Activated CD8-positive, alpha-beta memory T cell treated with anti-CD3 and anti-CD28 coated beads, Interleukin-2, amount 10 ng/mL, durations not matched to agents 7 days and 5 days (primary cell): ENCODE measurements around the gene PTPN22. TPM values are rescaled to one million over a fixed set of nuclear protein-coding genes. Genes with fewer than 3 reads are reported as not detected.
A peak's percentile ranks its signal among the peaks of the same experiment; 100 is the strongest.

ENCODE experiments used
- ATAC-seq: fragments of 150-1000 bp; cut with Tn5 transposase; one replicate; pipeline ENCODE4 v1.10.0; 2021; ENCODE audit warnings: moderate library complexity
- CTCF ChIA-PET: fragments of 350-600 bp; sonication (Branson Sonifier 250); formaldehyde crosslinking; loops from one replicate; lab custom pipeline; 2021; ENCODE audit warnings: antibody characterized with exemption; lab: Charles Lee
- DNase-seq: peaks from one replicate; pipeline ENCODE4 v3.0.0-alpha.2; 2020
- H3K27ac Mint-ChIP-seq: one replicate; pipeline ENCODE4 v1.8.0; 2021; ENCODE audit warnings: mild to moderate bottlenecking, mixed read lengths
- H3K27me3 Mint-ChIP-seq: one replicate; pipeline ENCODE4 v1.8.0; 2021; ENCODE audit warnings: mixed read lengths
- H3K36me3 Mint-ChIP-seq: one replicate; pipeline ENCODE4 v1.8.0; 2021; ENCODE audit warnings: mild to moderate bottlenecking, mixed read lengths
- H3K4me1 Mint-ChIP-seq: one replicate; pipeline ENCODE4 v1.8.0; 2021; ENCODE audit warnings: mixed read lengths
- H3K4me3 Mint-ChIP-seq: one replicate; pipeline ENCODE4 v1.8.0; 2021; ENCODE audit warnings: mild to moderate bottlenecking, moderate library complexity, mixed read lengths
- H3K9me3 Mint-ChIP-seq: one replicate; pipeline ENCODE4 v1.8.0; 2022; ENCODE audit warnings: low read depth, mixed read lengths
- total RNA-seq, 2 experiments: library from RNA; stranded (reverse); gene quantifications; one replicate each; pipeline ENCODE4 v1.2.3, GENCODE V29; 2021

Gene PTPN22
- total RNA-seq, 2 experiments from 2014 or later: 112 to 133 TPM

GRCh38 chr1:113821916-113822315, 49.6 kb downstream of the PTPN22 start:
- H3K4me3 Mint-ChIP-seq: no peak overlapping the region
- peaks cover 53% of the 10 kb centered on the region for H3K36me3 Mint-ChIP-seq
- CTCF ChIA-PET: no interaction called here
- DNase-seq: no peak
- H3K4me1 Mint-ChIP-seq: no peaks in the 10 kb centered on the region
- H3K27me3 Mint-ChIP-seq: no peaks in the 10 kb centered on the region
- H3K27ac Mint-ChIP-seq: peak overlapping the region; percentile 4
- no peak for ATAC-seq
- H3K9me3 Mint-ChIP-seq: no peaks in the 10 kb centered on the region

DNA sequence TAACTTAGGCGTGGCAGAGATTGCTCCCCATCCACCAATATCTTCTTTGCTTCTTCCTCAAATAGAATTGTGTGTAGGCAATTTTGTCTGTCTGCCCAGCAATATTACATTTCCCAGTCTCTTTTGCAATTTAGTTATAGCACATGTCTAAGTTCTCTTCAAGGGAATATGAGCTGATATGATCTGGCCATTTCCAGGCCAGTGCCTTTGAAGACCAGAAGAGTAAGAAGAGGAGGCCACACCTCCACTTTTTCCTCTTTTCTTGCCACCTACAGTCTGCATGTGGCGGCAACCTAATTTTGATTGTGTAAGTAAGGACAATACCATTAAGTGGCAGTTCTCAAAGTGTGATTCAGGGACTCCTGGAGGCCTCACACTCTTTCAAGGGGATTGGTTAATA, 52.9 kb downstream of the PTPN22 start:
- Mint-ChIP-seq H3K4me3 (no peak overlapping the region), H3K27me3 (no peaks in the 10 kb centered on the region), H3K27ac (no peak overlapping the region), H3K4me1 (no peaks in the 10 kb centered on the region), H3K36me3 (peaks cover 55% of the 10 kb centered on the region), H3K9me3 (no peaks in the 10 kb centered on the region)
- ATAC-seq (no peak), DNase-seq (no peak)
- CTCF ChIA-PET: interaction anchor here (1.2 kb wide), 1 partner anchor 52 kb away, joined by 3 read pairs; no protein-coding TSS in a partner anchor

- H3K9me3 Mint-ChIP-seq: no peaks in the 10 kb centered on the region
- ATAC-seq (no peak), DNase-seq (no peak)
- no peaks in the 10 kb centered on the region for H3K27me3 Mint-ChIP-seq
- peaks cover 33% of the 10 kb centered on the region for H3K36me3 Mint-ChIP-seq
- H3K4me3 Mint-ChIP-seq: no peak overlapping the region
- peak overlapping the region; percentile 92 for H3K27ac Mint-ChIP-seq
- peaks cover 28% of the 10 kb centered on the region for H3K4me1 Mint-ChIP-seq
- CTCF ChIA-PET: interaction anchor here (1.4 kb wide), 1 partner anchor 116 kb away, joined by 5 read pairs; the partner anchor contains the start of gene HIPK1
Observed at GRCh38 chr1:113813218-113813617, 58.3 kb downstream of the PTPN22 start.

DNA sequence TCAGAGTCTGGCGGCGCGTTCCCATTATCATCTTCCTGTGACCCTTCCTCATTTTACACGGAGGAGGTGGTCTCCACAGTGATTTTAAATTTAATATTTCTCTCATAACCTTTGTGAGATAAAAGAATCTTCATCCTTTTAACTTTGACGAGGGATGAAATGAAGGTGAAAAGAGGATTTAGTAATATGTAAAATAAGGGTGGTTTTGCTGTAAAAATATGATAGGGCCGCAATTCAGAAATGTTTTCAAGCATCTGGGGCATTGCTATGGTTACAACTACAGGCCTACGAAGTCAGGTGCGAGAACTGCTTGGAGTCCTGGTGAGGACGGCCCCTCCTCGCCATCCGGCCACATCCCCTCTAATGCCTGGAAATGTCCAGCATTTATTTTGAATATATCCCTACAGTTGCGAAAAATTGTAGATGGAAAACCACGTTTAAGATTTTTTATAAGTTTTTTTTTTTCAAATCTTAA, 58.8 kb downstream of the PTPN22 start:
- no peaks in the 10 kb centered on the region for H3K9me3 Mint-ChIP-seq
- no peaks in the 10 kb centered on the region for H3K27me3 Mint-ChIP-seq
- peaks cover 34% of the 10 kb centered on the region for H3K36me3 Mint-ChIP-seq
- H3K4me1 Mint-ChIP-seq: peaks cover 28% of the 10 kb centered on the region
- H3K4me3 Mint-ChIP-seq: peak overlapping the region; percentile 83
- peak overlapping the region; percentile 92 for H3K27ac Mint-ChIP-seq
- ATAC-seq (no peak), DNase-seq (peak; percentile 49)
- CTCF ChIA-PET: interaction anchor here (0.7 to 1.4 kb wide), 4 partner anchors 13 to 117 kb away, joined by 3 to 5 read pairs (median 5); partner anchors contain the start of gene HIPK1

DNA sequence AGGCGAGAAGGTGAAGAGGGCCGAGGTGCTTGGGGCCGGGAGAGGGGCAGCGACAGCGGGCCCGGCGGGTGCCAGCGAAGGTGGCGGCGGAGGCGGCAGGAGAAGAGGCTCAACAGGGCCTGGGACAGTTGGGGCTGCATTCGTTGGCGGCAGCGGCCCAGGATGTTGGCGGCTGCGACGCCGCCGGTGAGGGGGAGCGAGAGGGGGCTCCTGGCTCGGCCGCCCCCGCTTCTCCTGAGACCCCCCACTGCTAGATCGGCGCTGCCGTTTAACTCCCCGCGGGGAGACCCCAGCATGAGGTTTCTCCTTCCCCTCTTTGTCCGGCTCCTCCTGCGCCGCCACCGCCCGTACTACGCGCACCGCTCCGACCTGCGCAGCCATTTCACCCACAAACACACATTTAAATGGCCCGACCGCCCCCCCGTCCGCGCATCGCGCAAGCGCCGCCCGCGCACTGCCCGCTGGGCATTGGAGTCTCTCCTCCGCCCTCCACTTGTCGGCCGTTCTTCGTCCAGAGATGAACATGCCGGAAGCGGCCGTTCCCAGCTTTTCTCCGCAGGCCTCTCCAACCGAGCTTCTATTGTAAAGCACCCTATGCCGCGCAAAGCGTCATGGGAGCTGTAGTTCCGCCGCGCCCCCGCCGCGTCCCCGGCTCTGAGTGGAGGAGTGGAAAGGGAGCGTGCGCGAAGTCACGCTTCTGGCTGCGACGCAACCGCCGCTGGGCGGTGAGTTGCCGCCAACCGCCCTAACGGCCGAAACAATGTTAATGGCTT, 59.4 kb downstream of the PTPN22 start, which contains the start of gene RSBN1:
TSS of gene RSBN1 (minus strand) at position 589 of the 773 bp plus-strand sequence. CDS start at position 525, 64 bp downstream.
- CTCF ChIA-PET: interaction anchor here (0.7 to 2.0 kb wide), 6 partner anchors 11 to 142 kb away, joined by 3 to 6 read pairs (median 5); partner anchors contain the start of gene HIPK1
- H3K36me3 Mint-ChIP-seq: peaks cover 33% of the 10 kb centered on the region
- no peaks in the 10 kb centered on the region for H3K9me3 Mint-ChIP-seq
- H3K27ac Mint-ChIP-seq: peak within 1 kb of the TSS; percentile 92
- DNase-seq (peak; percentile 100), ATAC-seq (peak; percentile 95)
- peak within 1 kb of the TSS; percentile 83 for H3K4me3 Mint-ChIP-seq
- no peaks in the 10 kb centered on the region for H3K27me3 Mint-ChIP-seq
- H3K4me1 Mint-ChIP-seq: peaks cover 28% of the 10 kb centered on the region

GRCh38 chr1:113811156-113811887, 60.2 kb downstream of the PTPN22 start:
- peaks cover 28% of the 10 kb centered on the region for H3K4me1 Mint-ChIP-seq
- H3K27me3 Mint-ChIP-seq: no peaks in the 10 kb centered on the region
- H3K9me3 Mint-ChIP-seq: no peaks in the 10 kb centered on the region
- ATAC-seq (peak; percentile 0), DNase-seq (no peak)
- H3K4me3 Mint-ChIP-seq: peak overlapping the region; percentile 83
- H3K36me3 Mint-ChIP-seq: peaks cover 32% of the 10 kb centered on the region
- peak overlapping the region; percentile 92 for H3K27ac Mint-ChIP-seq
- CTCF ChIA-PET: interaction anchor here (0.6 to 2.0 kb wide), 7 partner anchors 10 to 141 kb away, joined by 3 to 7 read pairs (median 5); partner anchors contain the start of gene PHTF1

DNA sequence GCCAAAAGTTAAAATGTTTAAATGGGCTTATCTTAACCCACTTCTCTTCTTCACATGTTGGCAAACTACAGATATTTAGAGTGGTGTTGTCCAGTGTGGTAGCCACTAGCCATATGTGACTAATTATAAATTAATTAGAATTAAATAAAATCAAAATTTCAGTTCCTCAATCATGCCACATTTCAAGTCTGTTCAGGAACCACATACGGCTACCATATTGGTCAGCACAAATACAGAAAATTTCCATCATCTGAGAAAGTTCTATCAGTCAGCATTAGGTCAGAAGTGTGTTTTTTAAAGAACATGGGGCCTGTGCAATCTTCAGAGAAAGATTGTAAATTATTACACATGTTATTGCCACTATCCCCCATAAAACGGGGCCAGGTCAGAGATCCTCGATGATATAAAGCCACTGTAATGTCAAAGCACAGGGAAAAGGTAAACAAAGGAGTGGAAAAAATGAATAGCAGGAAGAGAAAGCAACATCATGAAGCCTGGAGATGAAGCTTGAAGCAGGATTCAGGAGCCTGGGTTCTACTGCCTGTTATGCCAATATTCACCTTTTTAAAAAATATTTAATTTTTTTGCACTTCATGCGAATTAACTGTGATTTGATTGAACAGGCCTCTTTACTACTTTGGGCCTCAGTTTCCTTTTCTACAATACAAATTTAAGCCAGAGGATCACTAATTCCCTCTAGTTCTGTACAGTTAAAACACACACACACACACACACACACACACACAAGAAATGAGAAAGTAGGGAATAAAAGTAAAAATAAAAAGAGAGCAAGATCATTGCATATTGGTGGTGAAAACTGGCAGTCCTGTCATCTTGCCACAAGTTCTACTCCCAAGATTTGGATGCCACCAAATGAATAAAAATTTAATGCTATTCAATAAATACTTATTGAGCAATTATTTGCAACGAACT, 61.6 kb downstream of the PTPN22 start:
- no peaks in the 10 kb centered on the region for H3K27me3 Mint-ChIP-seq
- H3K36me3 Mint-ChIP-seq: peaks cover 33% of the 10 kb centered on the region
- peaks cover 37% of the 10 kb centered on the region for H3K4me1 Mint-ChIP-seq
- H3K27ac Mint-ChIP-seq: peak overlapping the region; percentile 65
- peak overlapping the region; percentile 83 for H3K4me3 Mint-ChIP-seq
- CTCF ChIA-PET: interaction anchor here (2.0 kb wide), 1 partner anchor 9 kb away, joined by 5 read pairs; no protein-coding TSS in a partner anchor
- DNase-seq: no peak
- no peak for ATAC-seq
- H3K9me3 Mint-ChIP-seq: no peaks in the 10 kb centered on the region

GRCh38 chr1:113808450-113809195, 62.9 kb downstream of the PTPN22 start:
- peaks cover 45% of the 10 kb centered on the region for H3K4me1 Mint-ChIP-seq
- H3K27me3 Mint-ChIP-seq: no peaks in the 10 kb centered on the region
- H3K27ac Mint-ChIP-seq: peak overlapping the region; percentile 26
- DNase-seq: no peak
- CTCF ChIA-PET: interaction anchor here (1.1 kb wide), 1 partner anchor 49 kb away, joined by 4 read pairs; no protein-coding TSS in a partner anchor
- ATAC-seq: no peak
- H3K36me3 Mint-ChIP-seq: peaks cover 35% of the 10 kb centered on the region
- H3K9me3 Mint-ChIP-seq: no peaks in the 10 kb centered on the region
- peak overlapping the region; percentile 83 for H3K4me3 Mint-ChIP-seq

- CTCF ChIA-PET: interaction anchor here (0.6 to 1.2 kb wide), 4 partner anchors 11 to 46 kb away, joined by 3 to 6 read pairs (median 5); no protein-coding TSS in a partner anchor
- H3K27ac Mint-ChIP-seq: no peak overlapping the region
- H3K4me3 Mint-ChIP-seq: no peak overlapping the region
- peaks cover 61% of the 10 kb centered on the region for H3K4me1 Mint-ChIP-seq
- ATAC-seq: no peak
- H3K36me3 Mint-ChIP-seq: peaks cover 41% of the 10 kb centered on the region
- H3K9me3 Mint-ChIP-seq: peaks cover 2% of the 10 kb centered on the region
- DNase-seq: no peak
- no peaks in the 10 kb centered on the region for H3K27me3 Mint-ChIP-seq
Observed at GRCh38 chr1:113805639-113806038, 65.9 kb downstream of the PTPN22 start.

- Mint-ChIP-seq H3K4me1 (peaks cover 63% of the 10 kb centered on the region), H3K9me3 (peaks cover 2% of the 10 kb centered on the region), H3K27me3 (no peaks in the 10 kb centered on the region), H3K27ac (no peak overlapping the region), H3K36me3 (peaks cover 41% of the 10 kb centered on the region), H3K4me3 (no peak overlapping the region)
- CTCF ChIA-PET: interaction anchor here (0.6 to 1.2 kb wide), 4 partner anchors 11 to 45 kb away, joined by 3 to 6 read pairs (median 5); no protein-coding TSS in a partner anchor
- DNase-seq (no peak), ATAC-seq (no peak)
Observed at GRCh38 chr1:113805256-113805531, 66.3 kb downstream of the PTPN22 start.

- H3K4me3 Mint-ChIP-seq: no peak overlapping the region
- H3K4me1 Mint-ChIP-seq: peaks cover 58% of the 10 kb centered on the region
- ATAC-seq (no peak), DNase-seq (no peak)
- no peak overlapping the region for H3K27ac Mint-ChIP-seq
- H3K27me3 Mint-ChIP-seq: no peaks in the 10 kb centered on the region
- peaks cover 41% of the 10 kb centered on the region for H3K36me3 Mint-ChIP-seq
- CTCF ChIA-PET: interaction anchor here (0.7 to 1.2 kb wide), 5 partner anchors 10 to 1104 kb away, joined by 3 to 6 read pairs (median 4); no protein-coding TSS in a partner anchor
- peaks cover 2% of the 10 kb centered on the region for H3K9me3 Mint-ChIP-seq
Observed at GRCh38 chr1:113804421-113805255, 66.9 kb downstream of the PTPN22 start.
